ENCODE measurements around the gene NTRK2.
"Not testable (repeated sequence)": the region's sequence is repeated elsewhere in the genome, so short reads cannot be mapped to it uniquely, and the experiment has no call there.

NTRK2 gene

DNA sequence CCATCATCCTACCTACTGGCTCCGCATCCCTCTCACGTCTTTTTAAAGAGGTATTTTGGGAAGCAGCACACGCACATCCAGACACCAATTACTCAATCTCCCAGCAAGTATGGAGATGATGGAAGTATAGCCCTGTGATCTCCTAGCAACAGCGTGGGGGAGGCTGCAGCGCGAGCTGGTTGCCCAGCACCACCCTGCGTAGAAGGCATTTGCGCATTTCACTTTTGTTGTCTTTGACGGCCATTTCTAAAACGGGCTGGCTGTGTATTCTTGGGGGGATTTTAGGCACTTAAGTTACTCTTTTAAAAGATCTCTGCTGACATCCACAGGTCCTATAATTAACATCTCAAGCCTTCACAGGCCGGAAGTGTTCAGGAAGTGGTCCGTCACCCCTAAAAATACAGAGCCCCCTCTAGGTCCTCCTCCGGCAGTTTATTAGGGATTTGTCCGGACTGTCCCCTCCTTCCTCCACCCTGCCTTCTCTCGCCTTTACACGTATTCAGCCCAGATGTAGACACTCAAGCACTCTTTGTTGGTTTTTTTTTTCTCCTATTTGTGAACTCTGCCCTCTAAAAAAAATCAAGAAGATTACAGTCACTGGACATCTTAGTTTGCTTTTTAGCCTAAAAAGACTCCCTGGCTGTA is 371.4 kb downstream of the NTRK2 start:
- no peak for DNase-seq

DNA sequence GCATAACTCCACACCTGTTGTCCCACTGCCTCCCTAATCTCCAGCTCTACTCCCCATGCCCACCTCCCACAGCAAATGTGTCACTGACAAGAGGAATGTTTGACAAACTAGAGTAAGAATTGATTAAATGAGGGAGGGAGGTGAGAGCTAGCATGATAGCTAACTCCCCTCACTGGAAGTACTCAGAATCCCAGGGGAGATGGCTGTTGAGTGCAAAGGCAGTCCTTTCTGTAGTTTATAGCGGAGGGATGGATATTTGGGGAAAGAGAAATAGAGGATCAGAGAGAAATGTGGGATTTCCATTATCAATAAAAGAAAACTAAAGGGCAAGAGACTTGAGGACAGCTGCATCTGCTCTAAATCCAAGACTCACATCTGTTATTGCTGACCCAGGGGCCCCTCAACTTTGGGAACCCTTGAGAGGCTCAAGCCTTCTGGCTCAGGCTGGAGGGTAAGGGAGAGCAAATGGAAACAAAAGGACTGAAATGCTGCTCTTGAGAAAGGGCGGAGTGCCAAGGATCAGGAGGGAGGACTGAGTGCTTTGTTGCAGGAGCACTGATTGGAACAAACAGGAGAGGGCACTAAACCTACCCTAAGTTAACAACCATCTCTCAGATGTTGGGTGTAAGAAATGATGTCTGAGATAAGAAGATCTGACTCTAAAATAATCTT is 372.1 kb downstream of the NTRK2 start:
- DNase-seq = no peak

DNA sequence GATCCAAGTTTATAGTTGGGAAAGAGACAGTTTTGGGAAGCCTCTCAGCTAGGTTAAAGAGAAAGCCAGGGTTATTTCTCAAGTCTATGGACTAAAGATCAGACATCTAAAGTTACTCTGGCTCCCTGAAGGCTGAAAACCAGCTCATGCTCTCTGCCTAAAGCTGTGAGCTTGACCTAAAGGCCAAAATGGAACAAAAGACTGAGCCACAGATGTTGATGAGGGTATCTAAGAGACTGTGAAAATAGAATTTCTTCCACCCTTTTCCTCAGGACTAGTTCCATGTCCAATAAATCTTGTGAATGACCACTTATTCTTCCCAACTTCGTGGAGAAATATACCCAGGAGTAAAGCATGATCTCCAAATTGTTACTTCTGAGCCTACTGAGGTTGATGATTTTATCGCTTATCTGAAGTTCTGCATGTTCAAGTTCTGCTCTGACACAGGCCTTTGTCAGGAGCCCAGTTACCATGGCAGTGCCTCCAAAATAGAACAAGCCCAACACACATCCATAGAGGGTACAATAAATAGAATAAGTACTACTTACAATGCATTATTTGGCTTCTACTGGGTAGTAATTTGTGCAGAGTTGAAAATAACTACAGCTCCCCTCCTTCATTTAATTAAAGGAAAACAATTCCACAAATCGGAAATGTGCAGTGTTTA is 373.6 kb downstream of the NTRK2 start:
- DNase-seq = no peak

DNA sequence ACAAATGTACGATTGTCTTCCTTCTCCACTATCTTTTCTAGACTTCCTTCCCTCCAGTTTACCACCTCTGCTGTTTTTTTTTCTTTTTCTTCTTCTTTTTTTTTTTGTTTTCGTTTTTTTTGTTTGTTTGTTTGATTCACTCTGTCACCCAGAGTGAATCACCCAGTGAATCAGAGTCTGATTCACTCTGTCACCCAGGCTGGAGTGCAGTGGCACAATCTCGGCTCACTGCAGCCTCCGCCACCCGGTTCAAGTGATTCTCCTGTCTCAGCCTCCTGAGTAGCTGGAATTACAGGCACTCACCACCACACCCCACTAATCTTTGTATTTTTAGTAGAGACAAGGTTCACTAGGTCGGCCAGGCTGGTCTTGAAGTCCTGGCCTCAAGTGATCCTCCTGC is 375.7 kb downstream of the NTRK2 start:
- no peak for DNase-seq

DNA sequence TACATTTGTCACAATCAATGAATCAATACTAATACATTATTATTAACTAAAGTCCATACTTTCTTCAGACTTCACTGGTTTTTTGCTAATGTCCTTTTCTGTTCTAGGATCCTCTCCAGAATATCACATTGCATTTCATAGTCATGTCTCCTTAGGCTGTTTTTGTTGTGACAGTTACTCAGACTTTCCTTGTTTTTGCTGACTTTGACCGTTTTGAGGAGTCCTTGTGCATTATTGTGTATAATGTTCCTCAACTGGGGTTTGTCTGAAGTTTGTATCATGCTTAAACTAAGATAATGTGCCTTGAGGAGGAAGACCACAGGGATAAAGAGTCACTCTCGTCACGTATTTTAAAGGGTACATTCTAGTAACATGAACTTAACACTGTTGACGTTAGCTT is 376.9 kb downstream of the NTRK2 start:
- no peak for DNase-seq

DNA sequence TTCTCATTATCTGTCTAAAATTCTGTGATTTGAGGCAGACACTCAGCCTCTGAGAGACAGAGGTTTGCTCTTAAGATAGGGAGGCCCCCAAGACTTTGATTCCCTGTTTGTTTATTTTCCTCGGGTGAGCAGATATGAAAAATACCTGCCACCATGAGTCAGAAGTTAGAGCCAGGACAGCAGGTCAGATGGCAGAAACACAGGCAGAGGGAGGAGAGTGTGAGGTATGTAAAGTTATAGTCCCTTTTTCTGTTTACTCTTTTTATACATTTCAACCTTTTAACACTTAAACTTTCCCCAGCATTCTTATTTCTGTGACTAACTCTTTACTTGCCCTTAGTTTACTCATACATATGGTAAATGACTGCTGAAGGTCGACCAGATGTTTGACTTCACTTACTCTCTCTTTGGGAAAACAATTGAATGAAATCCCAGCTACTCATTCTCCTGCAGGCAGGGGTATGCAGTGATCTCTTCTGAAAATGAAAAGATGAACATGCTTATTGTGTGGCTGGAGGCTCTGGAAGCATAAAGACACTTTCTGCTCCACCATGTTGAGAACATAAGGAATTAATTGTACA is 383.8 kb downstream of the NTRK2 start:
- DNase-seq = no peak

DNA sequence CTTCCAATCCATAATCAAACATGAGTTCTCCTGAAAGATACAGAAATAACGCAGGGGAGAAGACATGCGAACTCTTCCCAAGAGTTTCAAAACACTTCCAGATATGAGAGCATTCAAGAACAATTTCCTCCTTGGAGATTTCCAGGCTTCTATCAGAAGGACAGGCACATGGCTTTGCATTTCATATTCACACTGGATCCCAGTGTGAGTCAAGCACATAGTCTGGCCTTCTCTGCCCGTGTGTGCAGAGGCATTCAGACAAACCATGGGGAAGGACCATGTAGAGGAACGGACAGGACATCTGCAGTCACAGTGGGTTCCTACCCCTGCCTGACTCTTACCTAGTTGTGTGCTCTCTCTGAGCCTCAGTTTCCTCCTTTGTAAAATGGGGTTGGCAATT is 384.5 kb downstream of the NTRK2 start:
- no peak for DNase-seq

DNA sequence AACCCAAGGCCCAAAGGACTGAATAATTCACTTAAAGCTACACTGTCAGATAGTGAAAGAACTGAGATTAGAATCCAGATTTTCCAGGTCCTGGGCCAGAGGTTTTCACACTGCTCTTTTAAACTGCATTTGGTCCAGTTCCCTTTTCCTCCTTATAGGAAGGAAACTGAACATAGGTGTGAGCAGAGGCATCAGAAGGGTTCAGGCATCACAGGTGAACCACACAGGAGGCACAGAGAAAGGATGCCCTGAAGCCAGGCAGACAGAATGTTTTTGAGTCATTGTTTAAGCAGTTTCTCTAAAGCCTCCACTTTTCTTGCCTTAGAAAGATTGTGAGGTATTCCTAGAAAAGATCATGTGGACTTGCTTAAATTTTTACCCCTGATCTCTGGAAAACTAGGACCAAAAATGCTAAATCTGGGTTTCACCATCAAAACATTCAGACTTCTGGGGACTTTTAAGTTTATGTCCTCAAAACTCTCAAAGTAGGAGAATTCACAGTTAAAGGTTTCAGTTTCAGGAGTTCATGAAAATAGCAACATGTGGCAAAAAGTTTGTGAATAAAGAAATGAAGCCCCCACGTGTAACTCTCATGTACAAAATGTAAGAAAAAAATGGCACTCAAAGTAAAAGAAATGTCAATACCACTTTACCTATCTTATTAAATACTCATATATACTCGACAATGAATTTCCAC is 386.1 kb downstream of the NTRK2 start:
- DNase-seq = no peak

DNA sequence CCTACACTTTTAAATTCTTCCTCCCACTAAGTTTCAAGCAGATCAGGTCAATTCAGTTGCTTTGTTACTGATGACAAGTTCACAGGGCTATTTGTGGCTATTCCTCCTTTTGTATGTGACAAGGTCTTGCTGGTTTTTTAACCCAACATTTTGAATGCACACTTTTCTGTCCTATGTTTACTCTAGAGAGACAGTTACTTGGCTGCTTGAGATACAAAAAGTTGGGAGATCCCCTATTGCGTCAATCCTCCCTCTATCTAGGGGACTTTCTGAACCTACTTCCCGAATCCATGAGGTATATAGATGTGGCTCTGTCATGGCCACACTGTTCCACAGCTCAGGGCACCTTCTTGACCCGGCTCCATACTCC is 386.7 kb downstream of the NTRK2 start:
- DNase-seq = no peak

DNA sequence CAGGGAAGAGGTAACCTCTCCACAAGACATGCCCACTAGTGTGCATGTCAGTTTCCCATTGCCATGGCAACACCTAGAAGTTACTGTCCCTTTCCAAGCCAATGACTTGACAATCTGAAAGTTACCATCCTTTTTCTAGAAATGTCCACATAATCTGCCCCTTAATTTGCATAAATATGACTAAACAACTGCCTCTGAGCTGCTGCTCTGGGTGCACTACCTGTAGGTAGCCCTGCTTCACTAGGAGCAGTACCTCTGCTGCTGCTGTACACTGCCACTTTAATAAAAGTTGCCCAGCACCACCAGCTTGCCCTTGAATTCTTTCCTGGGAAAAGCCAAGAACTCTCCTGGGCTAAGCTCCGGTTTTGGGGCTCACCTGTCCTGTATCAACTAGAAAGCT is 392.4 kb downstream of the NTRK2 start:
- no peak for DNase-seq

DNA sequence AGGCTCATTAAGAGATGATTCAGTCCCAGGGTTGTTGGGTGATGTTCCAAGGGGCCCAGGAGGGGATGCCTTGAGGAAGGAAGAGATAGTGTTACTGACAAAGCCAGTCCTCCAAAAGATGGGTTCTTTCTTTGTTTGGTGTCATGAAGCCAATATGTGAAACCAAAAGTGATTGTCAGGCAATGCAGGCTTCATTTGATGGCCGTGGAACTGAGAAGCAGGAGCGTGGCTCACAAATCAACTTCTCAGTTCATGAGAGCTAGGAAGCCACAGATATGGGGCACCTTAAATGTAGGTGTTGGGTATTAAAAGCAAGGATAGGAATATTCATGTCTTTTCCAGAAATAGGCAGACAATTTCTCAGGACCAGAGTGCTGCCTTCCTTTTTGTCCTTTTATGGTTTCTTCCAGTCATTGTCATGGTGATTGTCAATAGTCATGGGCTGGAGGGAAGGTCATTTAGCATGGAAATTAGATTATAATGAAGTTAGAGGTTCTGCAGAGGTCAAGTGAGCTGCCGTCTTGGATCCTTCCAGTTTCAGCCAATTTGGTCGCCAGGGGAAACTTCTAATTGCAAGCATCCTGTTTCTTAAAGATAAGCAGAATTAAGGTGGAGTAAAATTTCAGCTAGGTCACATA is 393.0 kb downstream of the NTRK2 start:
- no peak for DNase-seq

DNA sequence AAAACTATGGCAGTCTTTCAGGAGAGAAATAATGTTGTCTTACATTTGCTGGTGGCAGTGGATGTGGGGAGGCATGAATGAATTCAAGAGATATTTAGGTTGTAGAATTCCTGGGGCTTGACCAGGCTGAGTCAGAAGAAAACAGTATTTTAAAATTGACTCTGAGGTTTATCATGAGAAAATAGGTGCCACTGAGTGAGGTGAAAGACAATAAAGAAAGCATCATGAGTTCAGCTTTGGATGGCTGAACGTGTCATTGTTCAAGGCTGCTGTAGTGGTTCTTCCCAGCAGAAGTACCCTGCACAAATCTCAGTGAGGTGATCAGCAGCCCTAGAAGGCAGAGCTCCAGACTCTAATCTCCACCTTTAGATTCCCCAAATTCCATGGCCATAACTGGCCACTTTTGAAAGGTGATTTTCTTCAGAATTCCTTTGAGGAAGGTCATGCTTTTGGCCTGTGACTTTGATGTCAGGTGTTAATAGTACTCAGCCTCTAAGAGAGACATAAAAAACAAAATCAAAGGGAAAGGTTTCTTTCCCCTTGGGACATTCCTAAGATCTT is 395.4 kb downstream of the NTRK2 start:
- no peak for DNase-seq

DNA sequence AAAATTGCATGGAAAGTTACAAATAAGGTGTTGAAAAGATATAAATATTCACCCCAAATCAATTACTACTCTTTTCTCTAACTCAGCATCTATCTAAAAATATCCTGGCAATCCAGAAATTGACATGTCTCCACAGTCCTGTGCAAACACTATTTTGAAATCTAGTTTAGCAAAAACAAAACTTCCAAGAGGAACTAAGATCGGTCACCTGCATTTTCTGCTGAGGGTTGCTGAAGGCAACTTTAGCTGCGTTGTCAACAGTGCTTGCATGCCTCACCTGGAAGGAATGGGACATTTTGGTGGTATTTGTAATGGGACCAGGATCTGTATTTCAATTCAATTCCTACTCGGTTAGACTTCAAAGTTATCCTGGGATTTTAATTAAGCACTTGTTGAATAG is 398.3 kb downstream of the NTRK2 start:
- DNase-seq = no peak

DNA sequence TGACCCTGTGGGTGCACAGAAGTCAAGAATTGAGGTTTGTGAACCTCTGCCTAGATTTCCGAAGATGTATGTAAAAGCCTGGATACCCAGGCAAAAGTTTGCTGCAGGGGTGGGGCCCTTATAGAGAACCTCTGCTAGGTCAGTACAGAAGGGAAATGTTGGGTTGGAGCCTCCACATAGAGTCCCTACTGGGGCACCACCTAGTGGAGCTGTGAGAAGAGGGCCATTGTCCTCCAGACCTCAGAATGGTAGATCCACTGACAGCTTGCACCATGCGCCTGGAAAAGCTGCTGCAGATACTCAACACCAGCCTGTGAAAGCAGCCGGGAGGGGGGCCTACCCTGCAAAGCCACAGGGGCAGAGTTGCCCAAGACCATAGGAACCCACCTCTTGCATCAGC is 399.9 kb downstream of the NTRK2 start:
- not testable (repeated sequence) for DNase-seq

All from stimulated activated CD4-positive, alpha-beta T cell treated with anti-CD3 and anti-CD28 coated beads, Interleukin-12 subunit alpha, Interleukin-12 subunit beta, amount 100 ng/mL, for 4 hours (primary cell).